IMR-90 (cell line): Measurements from ENCODE around the gene PLVAP.

Experiments
- BHLHE40 ChIP-seq: fragments of 150-350 bp; IDR thresholded peaks from 2 replicates; pipeline ENCODE4 v1.6.1; 2016; ENCODE audit warnings: mild to moderate bottlenecking, low read depth, low read length
- CHD1 ChIP-seq: IDR thresholded peaks from 2 replicates; pipeline ENCODE4 v1.6.1; 2012; ENCODE audit warnings: low read depth, low read length, improper control_type of control experiment
- MXI1 ChIP-seq: IDR thresholded peaks from 2 replicates; pipeline ENCODE4 v1.6.1; 2012; ENCODE audit warnings: low read depth, mild to moderate bottlenecking, low read length, moderate library complexity, borderline replicate concordance
- NFE2L2 ChIP-seq: fragments of 150-350 bp; IDR thresholded peaks from 2 replicates; pipeline ENCODE4 v1.6.1; 2016; ENCODE audit warnings: low read depth, mild to moderate bottlenecking, low read length
- POLR2A ChIP-seq: IDR thresholded peaks from 2 replicates; pipeline ENCODE4 v1.6.1; 2012; ENCODE audit warnings: mild to moderate bottlenecking, low read depth, low read length
- RFX5 ChIP-seq: IDR thresholded peaks from 2 replicates; pipeline ENCODE4 v1.8.0; 2012; ENCODE audit warnings: low read depth, mild to moderate bottlenecking, low read length, moderate library complexity
- TF ChIP-seq, protein P1 (sequence below): conservative IDR thresholded peaks from 2 replicates; pipeline ENCODE4 v1.5.1; 2012; ENCODE audit warnings: mild to moderate bottlenecking, low read depth, low read length, improper control_type of control experiment

- TF ChIP-seq, protein P1, sequence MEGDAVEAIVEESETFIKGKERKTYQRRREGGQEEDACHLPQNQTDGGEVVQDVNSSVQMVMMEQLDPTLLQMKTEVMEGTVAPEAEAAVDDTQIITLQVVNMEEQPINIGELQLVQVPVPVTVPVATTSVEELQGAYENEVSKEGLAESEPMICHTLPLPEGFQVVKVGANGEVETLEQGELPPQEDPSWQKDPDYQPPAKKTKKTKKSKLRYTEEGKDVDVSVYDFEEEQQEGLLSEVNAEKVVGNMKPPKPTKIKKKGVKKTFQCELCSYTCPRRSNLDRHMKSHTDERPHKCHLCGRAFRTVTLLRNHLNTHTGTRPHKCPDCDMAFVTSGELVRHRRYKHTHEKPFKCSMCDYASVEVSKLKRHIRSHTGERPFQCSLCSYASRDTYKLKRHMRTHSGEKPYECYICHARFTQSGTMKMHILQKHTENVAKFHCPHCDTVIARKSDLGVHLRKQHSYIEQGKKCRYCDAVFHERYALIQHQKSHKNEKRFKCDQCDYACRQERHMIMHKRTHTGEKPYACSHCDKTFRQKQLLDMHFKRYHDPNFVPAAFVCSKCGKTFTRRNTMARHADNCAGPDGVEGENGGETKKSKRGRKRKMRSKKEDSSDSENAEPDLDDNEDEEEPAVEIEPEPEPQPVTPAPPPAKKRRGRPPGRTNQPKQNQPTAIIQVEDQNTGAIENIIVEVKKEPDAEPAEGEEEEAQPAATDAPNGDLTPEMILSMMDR: no peak
- TF ChIP-seq RFX5: no peak
- no peak for TF ChIP-seq POLR2A
- no peak; the same call in 1 of the 2 replicates for TF ChIP-seq MXI1
- no peak for TF ChIP-seq NFE2L2
- no peak for TF ChIP-seq BHLHE40
- no peak for TF ChIP-seq CHD1
Measured at GRCh38 chr19:17391371-17392151, 14.4 kb upstream of the PLVAP start.
